DMS153 treated with DMSO at 0.1 percent for 48 hours (cell line): Measurements from ENCODE around the gene RAB8B.

Experiments used
- DNase-seq: peaks from one replicate; lab custom pipeline; 2025; ENCODE audit not compliant: unreplicated experiment; lab: John Stamatoyannopoulos, UW

Gene RAB8B

DNA sequence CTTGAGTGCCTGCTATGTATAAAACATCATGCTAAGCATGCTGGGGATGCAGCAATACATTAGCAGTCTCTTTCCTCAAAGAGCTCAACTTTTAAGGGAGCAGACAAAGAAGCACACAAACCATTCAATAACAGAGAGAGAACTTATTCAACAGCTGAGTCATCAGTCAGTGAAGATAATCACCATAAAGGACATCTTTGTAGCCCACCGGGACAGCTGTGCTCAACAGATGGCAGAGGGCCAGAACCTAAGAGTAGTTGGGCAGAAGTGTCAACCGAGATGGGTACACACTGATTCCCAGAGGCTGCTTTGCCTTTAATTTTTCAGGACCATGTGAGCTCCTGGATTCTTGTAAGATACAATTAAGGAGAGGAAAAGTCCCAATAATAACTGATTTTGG, 4.2 kb upstream of the RAB8B start:
- no peak for DNase-seq

DNA sequence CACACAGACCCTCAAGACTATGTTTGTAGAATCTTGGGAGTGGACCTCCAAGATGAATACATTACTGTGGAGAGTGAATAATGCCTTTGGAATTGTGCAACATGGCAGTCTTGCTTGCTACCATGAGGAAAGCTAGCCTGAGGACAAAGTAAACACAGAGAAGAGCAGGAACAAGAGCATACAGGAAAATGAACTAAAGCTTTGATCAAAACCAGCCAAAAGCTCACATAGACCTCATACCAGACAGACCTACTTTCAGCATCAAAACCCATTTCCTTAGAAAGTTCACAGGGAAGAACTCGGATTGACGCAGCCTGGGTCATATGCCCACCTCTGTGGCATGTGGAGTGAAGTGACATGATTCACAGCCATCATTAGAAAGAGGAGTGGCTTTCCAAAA, 3.3 kb upstream of the RAB8B start:
- no peak for DNase-seq

DNA sequence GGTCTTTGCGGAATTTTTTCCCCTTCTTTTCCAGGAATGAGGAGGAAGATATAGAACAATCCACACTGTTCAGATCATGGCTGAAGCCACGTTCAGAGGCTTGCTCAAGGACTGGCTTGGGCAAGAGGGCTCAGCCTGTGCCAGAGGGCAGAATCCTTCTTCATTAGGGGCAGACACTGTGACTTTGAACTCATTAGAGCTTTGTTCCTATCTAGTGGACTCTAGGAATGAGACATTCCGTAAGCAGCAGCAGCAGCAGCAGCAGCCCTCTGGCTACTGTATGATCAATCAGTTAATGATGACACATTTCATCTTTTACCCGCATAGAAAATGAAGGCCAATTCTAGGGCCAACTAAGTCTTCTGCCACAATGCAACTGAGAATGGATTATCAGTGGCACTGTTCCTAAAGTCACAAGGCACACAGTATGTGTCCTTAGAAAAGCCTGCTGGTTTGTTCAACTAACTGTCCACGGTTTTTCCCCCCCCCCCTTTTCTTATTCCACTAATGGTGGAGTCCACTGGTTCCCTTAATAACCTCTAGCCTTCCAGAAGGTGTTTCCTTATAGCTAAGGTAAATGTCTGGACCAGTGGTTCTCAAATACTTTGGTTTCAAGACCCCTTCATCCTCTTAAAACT, 1.7 kb upstream of the RAB8B start:
- DNase-seq = no peak

DNA sequence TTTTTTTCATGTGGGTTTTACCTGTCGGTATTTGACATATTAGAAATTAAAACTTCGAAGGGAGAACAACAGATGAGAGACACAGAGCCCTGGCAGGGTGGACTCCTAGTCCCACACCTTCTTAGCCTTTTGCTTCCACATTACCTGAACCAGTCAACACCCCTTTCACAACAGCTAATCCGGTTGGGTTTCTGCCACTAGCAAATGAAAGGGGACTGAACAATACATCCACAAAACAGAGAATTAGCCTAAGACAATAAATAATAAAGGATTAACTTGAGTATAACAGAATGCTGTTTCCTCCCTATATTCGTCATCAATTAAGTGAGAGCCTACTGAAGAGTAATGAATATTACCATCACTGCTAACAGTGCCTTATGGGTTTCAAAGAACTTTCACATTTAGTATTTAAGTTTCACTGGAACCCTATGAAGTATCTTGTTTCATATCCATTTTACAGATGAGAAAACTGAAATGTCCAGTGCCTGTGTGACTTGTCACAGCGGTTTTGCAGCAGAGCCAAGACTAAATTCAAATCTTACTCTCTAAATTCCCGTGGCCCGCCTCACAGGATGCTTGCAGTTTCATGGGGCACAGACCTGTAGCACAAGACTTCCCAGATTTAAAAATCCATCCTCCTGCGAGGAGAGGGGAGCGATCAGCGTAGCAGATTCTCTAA, 1.0 kb upstream of the RAB8B start:
- DNase-seq = no peak

DNA sequence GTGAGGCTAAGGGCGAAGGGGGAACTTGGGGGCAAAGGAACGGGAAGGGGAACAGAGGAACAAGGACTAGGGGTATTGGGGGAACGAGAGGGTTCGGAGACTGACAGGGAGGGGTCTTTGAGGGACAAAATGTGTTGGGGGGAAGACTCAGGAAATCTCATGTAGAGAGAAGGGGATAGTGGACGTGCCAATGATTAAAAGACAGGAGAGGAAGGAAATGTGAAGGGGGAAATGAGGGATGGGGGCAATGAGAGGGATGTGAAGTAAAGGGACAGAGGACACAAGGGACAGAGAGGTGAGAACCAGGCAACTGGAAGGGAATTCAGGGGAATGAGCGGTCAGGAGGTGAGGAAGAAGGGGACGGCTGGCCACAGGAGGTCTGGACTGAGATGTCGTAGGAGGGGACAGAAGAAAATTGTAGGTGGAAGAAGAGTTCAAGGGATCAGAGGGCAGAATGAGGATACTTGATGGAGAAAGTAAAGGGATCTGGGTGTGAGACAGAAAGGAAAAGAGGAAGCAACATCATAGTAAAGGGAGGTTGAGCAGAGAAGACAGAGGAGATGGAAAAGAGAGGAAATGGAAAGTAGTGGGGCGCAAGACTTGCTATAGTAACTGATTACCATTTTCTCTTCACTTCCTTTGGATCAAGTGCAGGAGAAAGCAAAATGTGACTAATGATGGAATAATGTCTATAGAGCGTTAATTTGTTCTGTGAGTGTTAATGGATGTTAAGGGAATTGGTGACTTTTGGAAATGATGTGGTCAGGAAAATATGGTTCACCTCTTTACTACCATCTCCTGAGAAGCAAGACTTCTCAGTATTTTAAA, 749 bp downstream of the RAB8B start:
- no peak for DNase-seq

DNA sequence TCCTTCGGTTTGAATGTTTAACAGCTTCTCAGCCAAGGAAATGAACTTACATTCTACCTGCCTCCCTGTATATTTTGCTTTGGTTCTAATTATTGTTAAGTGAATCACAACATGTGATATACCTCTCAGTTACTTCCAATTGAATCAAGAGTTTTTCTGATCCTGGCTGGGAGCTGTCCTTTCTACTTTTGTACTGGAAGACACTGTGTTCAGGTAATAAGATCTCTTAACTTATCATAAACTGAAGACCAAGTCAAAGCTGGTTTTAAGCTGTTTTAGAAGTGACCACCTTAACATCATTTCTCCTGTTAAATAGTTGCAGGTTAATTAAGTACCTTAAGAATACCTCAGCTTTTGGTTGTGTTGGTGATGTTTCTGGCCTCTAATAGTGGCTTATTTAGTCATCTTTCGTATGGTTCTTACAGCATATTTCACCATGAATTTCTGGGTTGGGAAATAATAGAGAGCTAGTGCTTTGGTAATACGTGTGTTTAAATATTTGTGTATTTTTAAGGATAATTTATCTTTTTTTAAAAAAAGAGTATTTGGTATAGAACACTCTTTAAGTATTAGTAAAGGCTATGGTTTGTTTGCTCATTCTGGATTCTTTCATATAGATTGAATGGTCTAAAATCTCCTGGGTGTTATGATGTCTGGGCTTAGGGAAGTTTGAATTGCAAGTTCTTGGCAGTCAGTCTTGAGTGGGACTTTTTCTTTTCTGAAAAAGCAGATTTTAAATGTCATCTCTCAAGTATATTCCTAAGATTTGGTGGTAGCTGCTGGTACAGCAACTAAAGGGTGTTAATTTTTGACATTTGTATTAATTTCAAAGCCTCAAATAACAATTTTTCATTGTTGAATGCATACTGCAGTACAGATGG, 1.6 kb downstream of the RAB8B start:
- no peak for DNase-seq

DNA sequence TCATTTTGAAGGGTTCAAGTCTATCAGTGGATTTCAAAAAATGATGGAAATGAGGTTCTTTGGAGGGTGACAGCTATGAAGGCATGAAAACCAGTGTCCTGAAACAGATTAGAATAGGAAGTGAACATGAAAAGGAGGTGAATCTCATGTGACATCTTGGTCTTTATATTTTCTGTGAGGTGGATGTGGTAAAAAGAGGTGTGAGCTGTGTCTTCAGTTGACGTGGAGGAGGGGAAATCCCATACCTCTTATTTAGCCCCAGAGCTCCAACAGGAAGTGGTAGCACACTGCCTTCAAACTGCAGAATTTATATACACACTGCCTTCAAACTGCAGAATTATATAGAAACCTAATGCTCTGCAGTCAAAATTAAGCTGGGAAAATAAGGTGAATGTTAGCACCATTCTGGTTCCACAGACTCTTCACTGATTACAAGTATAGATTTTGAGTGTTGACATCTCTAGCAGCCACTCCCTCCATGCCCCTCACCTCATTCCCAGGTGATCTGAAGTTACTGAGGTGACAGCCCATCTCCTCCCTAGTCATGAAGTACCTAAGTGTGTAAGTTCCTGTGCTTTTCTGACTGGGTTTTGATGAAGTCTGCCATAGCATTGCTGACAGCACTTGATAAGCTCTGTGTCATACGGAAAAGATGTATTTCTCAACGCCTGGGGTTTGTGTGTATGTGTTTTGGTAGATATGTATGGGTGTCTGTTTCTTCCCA, 2.7 kb downstream of the RAB8B start:
- no peak for DNase-seq

DNA sequence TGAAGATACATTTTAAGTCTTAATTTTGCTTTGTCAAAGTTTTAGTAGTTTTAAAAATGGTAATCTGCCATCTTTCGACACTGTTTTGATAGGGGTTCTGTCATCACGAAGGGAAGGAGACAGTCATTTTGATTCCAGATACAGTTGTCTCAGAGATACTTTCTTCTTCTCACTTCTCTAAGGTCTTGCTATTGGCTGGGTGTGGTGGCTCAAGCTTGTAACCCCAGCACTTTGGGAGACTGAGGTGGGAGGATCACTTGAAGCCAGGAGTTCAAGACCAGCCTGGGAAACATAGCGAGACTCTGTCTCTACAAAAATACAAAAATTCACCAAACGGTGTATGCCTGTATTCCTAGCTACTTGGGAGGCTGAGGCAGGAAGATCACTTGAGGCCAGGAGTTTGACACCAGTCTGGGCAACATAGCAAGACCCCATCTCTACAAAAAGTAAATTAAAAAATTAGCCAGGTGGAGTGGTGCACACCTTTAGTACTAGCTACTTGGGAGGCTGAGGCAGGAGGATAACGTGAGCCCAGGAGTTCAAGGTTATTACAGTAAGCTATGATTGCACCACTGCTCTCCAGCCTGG, 3.3 kb downstream of the RAB8B start:
- no peak for DNase-seq

DNA sequence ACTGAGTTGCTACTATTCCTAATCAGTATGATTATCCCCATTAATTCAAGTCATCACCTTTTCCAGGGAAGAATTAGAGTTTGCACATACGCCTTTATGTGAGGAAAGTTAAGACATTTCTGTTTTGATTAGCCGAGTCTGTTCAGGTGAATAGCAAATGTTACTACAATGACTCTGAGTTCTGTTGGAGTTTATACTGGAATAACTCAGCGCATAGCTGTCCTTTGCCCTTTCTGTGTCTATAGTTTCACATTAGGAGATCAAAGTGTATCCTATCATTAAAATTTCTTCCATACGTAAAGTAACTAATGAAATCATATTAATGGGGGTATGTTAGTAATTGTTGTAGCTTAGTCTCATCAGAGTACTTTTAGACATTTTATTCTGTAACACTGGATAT, 4.9 kb downstream of the RAB8B start:
- DNase-seq = no peak

DNA sequence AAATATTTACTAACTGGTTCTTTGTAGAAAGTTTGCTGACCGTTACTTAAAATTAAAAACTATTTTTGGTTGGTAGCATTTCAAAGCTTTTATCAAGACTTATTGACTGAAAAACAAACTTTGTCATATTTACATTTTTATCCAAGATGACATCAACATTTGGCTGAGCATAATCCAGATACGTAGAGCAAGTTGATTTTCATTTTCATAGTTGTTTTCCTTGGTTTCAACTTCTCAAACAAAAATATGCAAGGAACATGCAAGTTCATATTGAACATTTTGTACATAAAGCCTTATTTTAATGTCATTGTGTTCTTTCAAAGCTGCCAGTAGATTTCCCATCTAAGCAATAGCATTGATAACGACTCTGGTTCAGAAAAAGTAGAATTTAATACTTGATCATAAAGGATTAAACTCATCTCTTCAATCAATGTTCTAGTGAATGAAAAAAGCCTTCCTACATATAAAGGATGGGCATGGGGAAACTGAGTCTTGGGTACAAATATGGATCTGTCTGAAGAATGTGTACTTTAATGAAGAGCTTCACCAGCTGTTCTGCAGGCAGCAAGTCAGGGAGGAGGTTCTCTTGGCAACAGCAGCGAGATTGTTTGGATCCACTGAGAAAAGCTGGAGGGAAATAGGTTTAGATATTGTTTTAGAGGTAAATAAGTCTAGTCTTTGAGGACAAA, 5.6 kb downstream of the RAB8B start:
- no peak for DNase-seq

DNA sequence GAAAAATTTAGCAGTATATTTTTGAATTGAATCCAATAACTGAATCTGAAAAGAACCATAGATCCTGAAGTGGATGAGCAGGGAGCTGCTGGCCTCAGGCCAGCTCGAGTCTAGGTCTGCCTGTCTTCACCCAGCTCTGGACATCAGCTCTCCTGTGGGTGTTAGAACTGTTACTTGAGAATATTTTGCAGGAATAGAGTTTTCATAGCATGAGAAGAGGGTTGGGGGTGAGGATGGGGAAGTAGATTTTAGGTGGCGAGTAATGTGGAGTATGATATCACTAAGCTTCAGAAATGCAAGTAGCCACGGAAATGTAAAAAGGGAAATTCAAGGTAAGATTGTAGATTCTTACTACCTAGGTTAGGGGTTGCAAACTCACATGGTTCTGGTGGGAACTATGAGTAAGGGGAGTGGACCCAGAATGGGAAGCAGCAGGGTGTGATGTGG, 6.2 kb downstream of the RAB8B start:
- no peak for DNase-seq

DNA sequence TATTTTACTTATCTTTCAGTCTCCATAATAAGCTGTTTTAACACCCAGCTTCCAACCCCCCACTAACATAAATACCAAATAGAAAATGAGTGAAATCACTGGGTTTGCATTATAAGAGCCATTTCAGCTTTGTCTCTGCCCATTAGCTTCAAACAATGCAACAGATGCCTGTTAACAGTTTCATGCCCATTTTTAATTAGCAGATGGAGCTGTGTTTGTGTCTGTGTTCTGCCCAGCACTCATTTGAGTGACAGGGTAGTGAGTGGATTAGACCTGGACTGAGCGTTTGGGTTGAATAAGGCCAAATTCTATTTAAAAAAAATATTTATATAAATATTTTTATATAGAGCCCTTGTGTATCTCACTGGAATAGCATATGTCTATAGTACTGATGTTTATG, 7.4 kb downstream of the RAB8B start:
- DNase-seq = no peak

DNA sequence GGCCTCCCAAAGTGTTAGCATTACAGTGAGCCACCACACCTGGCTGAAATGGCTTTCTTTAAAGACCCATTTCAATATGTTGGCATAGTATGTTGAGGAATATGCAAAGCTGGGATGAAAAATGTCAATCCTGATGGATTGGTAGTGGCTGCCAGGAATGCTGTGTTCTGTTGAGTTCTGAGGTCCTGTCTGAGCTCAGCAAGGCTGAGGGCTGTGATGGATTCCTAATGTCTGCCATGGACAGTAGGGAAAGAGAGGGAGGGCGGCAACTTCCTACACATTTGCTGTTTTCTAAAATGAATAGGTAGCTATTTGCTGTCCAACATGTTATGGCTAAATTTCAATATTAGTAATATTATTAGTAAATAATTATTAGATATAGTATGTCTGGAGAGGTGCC, 8.2 kb downstream of the RAB8B start:
- no peak for DNase-seq

DNA sequence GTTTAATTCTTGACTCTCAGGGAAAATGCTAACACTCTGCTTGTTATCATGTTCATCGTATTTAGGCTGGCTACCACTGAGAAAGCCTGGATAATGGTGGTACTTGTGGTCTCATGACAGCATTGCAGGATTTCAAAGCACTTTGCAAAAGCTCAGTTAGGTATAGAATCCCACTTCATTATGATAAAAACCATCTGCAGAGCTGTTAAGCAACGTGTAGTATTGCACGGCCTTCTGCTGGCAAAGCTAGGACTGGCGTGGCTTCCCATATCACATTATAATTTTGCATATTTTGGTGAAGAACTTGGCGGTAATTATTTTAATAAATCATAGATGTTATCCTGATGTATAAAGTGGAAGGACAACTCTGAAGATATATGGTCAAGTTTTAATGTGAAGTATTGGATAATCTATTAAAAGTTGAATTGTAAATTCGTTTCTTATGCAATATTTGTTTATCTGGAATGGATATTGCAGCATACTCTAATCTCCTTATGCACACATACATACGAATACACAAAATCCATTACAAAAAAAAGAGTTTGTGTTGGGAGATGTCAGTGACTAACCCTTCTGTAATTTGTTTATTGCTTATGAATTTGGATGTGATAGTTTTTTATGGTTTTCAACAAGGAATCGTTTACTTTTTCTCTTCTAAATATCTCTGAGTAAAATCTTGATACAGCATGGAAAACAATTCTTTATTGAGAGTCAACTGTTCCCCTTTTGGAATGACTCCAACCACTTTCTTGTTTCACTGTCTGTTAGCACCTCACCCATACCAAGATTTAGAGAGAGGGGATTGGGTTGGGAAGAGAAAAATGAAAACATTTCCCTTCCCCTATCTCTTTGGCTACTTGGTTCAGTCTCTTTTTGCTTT, 9.2 kb downstream of the RAB8B start:
- no peak for DNase-seq

DNA sequence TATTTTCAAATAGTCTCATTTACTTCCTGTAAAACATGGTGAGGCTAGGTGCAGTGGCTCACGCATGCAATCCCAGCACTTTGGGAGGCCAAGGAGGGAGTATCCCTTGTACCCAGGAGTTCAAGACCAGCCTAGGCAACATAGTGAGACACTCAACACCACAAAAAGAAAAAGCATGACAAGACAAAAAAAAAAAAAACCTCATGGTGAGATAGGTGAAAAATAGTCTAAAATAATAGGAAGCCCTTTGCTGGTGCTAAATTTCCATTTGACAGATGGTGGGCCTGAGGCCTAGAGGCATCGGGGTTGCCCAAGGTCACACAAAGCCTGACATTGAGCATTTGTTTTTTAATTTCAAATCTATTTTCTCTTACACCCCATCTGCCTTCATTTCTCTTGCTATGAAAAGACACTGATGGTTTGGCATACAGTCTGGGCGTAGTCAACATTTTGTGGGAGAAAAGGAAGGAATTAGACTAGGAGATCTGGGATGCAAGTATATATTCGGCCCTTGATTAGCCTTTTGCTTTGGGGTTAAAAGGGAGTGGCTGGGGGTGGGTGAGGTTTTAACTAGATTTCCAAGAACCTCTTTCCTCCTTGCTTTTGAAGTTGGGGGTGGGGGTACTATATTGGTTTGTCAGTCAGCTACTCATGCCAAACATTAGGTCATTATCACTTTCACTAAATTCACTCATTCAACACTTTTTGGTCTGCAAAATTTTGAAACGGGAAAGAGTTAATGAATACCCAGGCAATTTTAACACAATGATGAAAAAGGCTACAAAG, 11.3 kb downstream of the RAB8B start:
- no peak for DNase-seq

DNA sequence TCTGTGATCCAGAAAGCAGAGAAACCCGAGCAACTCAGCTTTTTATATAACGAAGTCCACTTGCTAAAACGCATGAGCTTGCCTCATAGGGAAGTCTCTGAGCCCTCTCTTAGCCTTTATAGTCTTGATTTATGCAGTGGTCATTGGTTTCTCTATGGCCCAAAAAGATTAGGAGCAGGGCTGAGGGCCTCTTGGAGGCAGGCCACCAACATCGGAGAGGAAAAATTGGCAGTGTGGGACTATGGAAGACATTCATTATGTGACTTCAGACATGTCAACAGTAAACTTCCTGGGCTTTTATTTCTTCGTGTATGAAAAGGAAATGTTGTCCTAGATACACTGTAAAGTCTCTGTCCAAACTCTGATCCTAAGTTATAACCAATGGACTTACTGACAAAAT, 13.5 kb downstream of the RAB8B start:
- no peak for DNase-seq

DNA sequence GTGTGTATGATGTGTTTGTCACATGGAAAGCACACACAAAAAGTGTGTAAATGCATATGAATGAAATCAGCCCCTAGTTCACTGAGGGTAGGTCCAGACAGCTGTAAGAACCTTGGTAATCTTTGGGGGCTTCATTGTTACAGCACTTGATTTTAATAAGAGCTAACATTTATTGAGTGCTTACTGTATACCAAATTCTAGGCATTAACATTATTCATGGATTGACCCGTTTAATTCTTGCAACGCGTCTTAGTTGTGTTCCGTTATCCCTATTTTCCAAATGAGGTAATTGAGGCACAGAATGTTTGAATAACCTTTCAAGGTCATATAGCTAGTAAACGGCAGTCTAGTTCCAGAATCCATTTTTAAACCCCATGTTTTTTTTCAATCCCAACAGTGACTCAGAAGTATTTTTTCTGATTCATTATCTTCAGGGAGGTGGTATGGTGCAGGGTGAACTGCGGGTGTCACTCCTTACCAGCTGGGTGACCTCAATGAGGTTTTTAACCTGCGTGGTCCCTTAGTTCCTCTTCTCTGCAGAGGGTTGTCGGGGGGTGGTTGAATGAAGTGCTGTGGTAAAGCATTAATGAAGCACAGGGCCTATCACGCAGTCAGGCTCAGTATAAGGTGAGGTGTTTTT, 14.2 kb downstream of the RAB8B start:
- no peak for DNase-seq
